Measurements from ENCODE around the gene PRICKLE4. TPM values are rescaled to one million over a fixed set of nuclear protein-coding genes. Genes with fewer than 3 reads are reported as not detected.

PRICKLE4 gene, protein sequence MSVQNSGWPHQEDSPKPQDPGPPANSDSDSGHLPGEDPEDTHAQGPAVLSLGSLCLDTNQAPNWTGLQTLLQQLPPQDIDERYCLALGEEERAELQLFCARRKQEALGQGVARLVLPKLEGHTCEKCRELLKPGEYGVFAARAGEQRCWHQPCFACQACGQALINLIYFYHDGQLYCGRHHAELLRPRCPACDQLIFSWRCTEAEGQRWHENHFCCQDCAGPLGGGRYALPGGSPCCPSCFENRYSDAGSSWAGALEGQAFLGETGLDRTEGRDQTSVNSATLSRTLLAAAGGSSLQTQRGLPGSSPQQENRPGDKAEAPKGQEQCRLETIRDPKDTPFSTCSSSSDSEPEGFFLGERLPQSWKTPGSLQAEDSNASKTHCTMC
- total RNA-seq (2022; extraction: Qiagen RNA extraction): 0.74 to 1.7 TPM (median 0.76 TPM) in 5 replicates

GRCh38 chr6:41780551-41781365, at the start of gene PRICKLE4:
TSS of gene PRICKLE4 (plus strand) at chr6:41780782. CDS start at chr6:41783474, 2,692 bp downstream.

DNA sequence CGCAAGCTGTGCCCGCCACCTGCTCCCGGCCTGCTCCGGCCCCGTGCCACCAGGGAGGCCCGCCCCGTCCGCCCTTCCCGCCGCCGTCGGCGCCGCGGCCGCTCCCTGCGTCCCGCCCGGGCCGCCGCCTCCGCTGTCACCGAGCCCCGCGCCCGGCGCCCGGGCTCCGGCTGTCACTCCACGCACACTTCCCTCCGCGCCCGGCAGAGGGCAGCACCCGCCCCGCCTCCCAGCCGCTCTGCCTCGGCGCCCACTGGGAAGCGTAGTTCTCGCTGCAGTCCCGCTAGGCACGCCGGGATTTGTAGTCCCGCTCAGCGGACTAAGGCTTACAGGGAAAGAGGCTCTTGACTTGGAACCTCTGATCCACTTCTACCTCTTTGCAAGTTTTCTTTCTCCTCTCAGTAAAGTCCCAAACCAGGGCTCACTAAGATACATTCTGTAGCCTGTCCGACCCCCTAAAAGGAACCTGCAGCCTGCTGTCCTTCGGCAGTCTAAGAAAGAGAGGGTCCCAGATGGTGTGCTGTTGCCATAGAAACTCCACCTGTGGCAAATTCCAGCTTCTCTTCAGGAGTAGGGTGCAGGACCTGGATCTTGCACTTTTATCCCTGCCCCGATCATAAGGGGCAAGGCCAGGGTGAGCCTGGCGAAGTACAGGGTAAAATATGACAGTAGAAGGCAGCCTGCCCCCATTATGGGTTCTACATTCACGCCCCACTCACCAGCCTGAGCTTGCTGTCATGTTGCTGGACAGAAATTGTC, 45.0 kb upstream of the PRICKLE4 start, which contains the start of gene TFEB:
Gene TFEB (minus strand): TSS at position 182 of the 759 bp plus-strand sequence. CDS start 44,395 bp downstream, outside the sequence.

DNA sequence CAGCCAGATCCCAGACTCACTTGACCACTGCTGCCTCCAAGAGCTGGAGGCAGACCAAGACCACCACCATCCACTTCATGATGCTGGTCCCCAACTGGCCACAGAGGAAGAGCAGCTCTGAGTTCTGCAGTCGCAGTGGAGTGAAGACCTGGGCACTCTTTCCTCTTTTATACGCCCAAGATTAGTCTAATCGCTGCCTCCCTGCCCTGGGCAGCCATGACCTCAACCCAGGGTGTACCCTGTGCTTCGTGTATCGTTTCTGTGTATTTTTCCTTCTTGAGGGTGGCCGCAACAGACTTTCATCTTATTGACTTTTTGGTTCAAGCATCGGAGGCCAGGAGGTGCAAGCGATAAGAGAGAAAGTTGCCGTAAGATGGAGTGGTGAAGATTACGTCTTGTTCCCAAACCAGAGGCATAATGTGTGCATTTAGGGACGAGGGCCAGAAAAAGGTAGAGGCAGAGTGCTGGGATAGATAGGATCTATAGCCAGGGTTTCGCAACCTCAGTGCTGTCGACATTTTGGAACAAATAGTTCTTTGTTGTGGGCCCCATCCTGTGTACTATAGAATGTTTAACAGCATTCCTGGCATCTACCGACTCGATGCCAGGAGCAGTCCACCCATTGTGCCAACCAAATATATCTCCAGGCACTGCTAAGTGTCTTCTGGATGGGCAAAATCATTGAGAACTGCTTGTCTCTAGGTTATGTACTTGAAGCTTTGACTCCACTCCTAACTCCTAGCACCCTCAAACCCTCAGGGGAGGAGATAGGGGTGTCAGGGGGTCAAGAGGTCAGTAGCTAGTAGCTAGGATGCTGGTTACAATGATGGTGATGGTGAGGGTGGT, 33.1 kb upstream of the PRICKLE4 start, which contains the start of gene PGC:
Gene PGC (minus strand): TSS at position 142 of the 846 bp plus-strand sequence. CDS start 63 bp downstream, at position 79.

DNA sequence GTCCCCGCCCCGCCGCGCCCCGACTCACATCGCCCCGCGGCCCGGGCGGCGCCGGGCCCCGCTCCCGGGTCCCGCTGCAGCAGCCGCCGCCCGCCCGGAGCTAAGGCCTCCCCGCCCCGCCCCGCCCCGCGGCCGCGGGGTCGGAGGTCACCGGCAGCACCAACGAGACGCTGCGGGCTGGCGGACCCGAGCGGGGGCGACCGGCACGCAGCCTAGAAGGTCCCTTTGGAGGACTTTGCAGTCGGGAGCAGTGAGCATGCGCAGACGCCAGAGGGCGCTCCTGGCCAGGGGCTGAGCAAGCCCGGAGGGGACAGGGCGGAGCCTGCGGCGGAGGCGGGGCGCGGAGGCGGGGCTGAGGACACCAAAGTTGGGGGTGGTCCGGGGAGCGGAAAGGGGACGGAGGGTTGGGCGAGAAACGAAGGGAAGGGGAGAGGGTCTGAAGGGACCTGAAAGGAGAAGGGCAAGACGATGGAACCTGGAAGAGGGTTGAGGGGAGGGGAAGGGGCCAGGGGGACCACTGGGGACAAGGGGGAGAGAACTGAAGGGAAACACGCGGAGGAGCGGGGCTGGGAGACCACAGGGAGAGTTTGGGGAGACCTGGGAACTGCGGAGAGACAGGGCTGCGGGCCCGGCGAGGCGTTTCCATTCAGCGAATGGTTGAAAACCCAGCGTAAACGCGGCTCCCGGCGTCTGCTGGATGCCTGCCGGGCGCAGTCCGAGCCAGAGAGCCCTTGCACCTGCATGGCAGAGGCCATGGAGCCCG, 613 bp upstream of the PRICKLE4 start, which contains the start of gene FRS3:
Gene FRS3 (minus strand): TSS at position 113 of the 763 bp plus-strand sequence. CDS start 2,913 bp downstream, outside the sequence.

GRCh38 chr6:41787219-41787917, 6.8 kb downstream of the PRICKLE4 start, which contains the start of gene TOMM6:
TSS of gene TOMM6 (plus strand) at chr6:41787694. CDS start at chr6:41787698, 4 bp downstream.

Other genes with a start within 250 kb of the PRICKLE4 start
- 18.3 to 27.7 TPM (median 25.9 TPM) in 5 replicates for gene FOXP4, start 234.4 kb upstream of the PRICKLE4 start, total RNA-seq (2022; extraction: Qiagen RNA extraction)
- gene MDFI, start 142.3 kb upstream of the PRICKLE4 start, total RNA-seq (2022; extraction: Qiagen RNA extraction): 0.52 to 1.1 TPM (median 0.58 TPM) in 5 replicates
- 7.7 to 13.2 TPM (median 11.7 TPM) in 5 replicates for gene TFEB, start 45.2 kb upstream of the PRICKLE4 start, total RNA-seq (2022; extraction: Qiagen RNA extraction)
- gene PGC, start 33.4 kb upstream of the PRICKLE4 start, total RNA-seq (2022; extraction: Qiagen RNA extraction): 0.09 to 0.38 TPM (median 0.16 TPM) in 5 replicates
- gene FRS3, start 882 bp upstream of the PRICKLE4 start, total RNA-seq (2022; extraction: Qiagen RNA extraction): 2.2 to 3.1 TPM (median 2.8 TPM) in 5 replicates
- 282 to 306 TPM (median 287 TPM) in 5 replicates for gene TOMM6, start 6.9 kb downstream of the PRICKLE4 start, total RNA-seq (2022; extraction: Qiagen RNA extraction)
- 0.90 to 1.2 TPM (median 1.1 TPM) in 5 replicates for gene USP49, start 114.6 kb downstream of the PRICKLE4 start, total RNA-seq (2022; extraction: Qiagen RNA extraction)
- gene MED20, start 140.4 kb downstream of the PRICKLE4 start, total RNA-seq (2022; extraction: Qiagen RNA extraction): 11.8 to 18.5 TPM (median 14.9 TPM) in 5 replicates
- gene BYSL, start 140.7 kb downstream of the PRICKLE4 start, total RNA-seq (2022; extraction: Qiagen RNA extraction): 37.0 to 47.6 TPM (median 39.2 TPM) in 5 replicates
- gene CCND3, start 161.0 kb downstream of the PRICKLE4 start, total RNA-seq (2022; extraction: Qiagen RNA extraction): 113 to 169 TPM (median 147 TPM) in 5 replicates